Neutrophil (primary cell): Measurements from ENCODE around the gene SORL1-AS1.

Experiments used
- H3K27ac ChIP-seq: fragments of 200-600 bp; sonication (generic); 2 replicates; pipeline ENCODE4 v1.5.1; 2016; ENCODE audit warnings: mild to moderate bottlenecking, moderate library complexity
- H3K27me3 ChIP-seq: fragments of 200-600 bp; sonication (generic); 2 replicates; pipeline ENCODE4 v1.6.0; 2016; ENCODE audit warnings: mild to moderate bottlenecking
- H3K36me3 ChIP-seq: fragments of 200-600 bp; sonication (generic); 2 replicates; pipeline ENCODE4 v1.5.1; 2017
- H3K4me1 ChIP-seq, 2 experiments: fragments of 200-600 bp in 1 of 2; sonication (generic) in 1 of 2; 1 replicate in 1 of 2; 2 replicates in 1 of 2; pipeline versions ENCODE4 v1.5.1 to v1.6.1; 2013 to 2016; ENCODE audit warnings: low read depth in 1 of 2, low read length in 1 of 2, mild to moderate bottlenecking in 1 of 2, moderate library complexity in 1 of 2; ENCODE audit not compliant: control insufficient read depth in 1 of 2, insufficient read depth in 1 of 2
- H3K4me3 ChIP-seq, 2 experiments: fragments of 200-600 bp in 1 of 2; sonication (generic) in 1 of 2; 1 replicate in 1 of 2; 2 replicates in 1 of 2; pipeline ENCODE4 v1.5.1; 2013 to 2016; ENCODE audit warnings: low read depth in 1 of 2, low read length in 1 of 2, mild to moderate bottlenecking in 1 of 2, moderate library complexity in 1 of 2
- H3K9me3 ChIP-seq: fragments of 200-600 bp; sonication (generic); 2 replicates; pipeline ENCODE4 v1.5.1; 2016
- TF ChIP-seq, protein P1 (sequence below): fragments of 200-600 bp; sonication (generic); IDR thresholded peaks from 2 replicates; pipeline ENCODE4 v1.5.1; 2016; ENCODE audit warnings: antibody characterized with exemption

The SORL1-AS1 gene

DNA sequence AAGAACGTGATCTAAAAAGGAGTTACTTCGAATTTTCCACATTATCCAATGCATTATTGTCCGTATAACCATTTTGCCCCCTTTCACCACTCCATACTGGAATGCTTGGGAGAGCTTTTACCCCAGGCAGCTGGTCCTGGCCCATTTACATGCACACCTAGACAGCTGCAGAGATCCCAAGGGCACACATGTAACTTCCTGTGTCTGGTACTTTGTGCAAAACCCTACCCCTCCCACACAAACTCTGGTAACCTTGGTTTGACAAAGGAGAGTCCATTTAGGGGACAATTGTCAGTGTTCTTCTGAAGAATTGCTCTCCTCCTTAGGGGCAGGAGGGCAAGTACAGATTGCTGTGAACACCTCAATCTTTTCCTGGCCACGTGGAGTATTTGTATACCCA, 58.0 kb downstream of the SORL1-AS1 start:
- TF ChIP-seq, protein P1, sequence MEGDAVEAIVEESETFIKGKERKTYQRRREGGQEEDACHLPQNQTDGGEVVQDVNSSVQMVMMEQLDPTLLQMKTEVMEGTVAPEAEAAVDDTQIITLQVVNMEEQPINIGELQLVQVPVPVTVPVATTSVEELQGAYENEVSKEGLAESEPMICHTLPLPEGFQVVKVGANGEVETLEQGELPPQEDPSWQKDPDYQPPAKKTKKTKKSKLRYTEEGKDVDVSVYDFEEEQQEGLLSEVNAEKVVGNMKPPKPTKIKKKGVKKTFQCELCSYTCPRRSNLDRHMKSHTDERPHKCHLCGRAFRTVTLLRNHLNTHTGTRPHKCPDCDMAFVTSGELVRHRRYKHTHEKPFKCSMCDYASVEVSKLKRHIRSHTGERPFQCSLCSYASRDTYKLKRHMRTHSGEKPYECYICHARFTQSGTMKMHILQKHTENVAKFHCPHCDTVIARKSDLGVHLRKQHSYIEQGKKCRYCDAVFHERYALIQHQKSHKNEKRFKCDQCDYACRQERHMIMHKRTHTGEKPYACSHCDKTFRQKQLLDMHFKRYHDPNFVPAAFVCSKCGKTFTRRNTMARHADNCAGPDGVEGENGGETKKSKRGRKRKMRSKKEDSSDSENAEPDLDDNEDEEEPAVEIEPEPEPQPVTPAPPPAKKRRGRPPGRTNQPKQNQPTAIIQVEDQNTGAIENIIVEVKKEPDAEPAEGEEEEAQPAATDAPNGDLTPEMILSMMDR, result no peak
- no peaks in the 10 kb centered on the region for H3K27me3 ChIP-seq
- H3K9me3 ChIP-seq, result no peaks in the 10 kb centered on the region
- peaks cover 29 to 30% of the 10 kb centered on the region in 2 experiments for H3K4me1 ChIP-seq
- H3K27ac ChIP-seq, result peak overlapping the region; percentile 76
- H3K36me3 ChIP-seq, result no peaks in the 10 kb centered on the region
- no peak overlapping the region for H3K4me3 ChIP-seq

DNA sequence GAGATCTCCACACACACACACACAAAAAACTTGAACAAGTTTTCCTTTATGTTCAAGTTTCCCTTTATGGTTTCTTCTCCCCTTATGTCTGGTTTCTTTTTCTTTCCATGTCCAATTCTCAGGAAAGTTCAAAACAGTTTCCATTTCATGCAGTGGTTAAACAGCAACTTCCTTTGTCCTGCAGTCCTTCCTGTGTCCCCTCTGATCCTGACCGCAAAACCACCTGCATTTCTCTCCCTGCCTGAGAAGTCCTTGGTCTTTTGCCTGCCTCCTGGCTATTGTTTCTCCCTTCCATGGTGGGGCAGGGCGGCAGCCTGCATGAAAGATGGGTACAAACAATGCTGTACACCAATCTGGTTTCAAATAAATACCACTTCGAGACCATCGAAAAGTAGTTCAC, 58.9 kb downstream of the SORL1-AS1 start:
- TF ChIP-seq, protein P1, result no peak
- H3K27ac ChIP-seq, result peak overlapping the region; percentile 76
- H3K27me3 ChIP-seq, result no peaks in the 10 kb centered on the region
- H3K9me3 ChIP-seq, result no peaks in the 10 kb centered on the region
- H3K36me3 ChIP-seq, result no peaks in the 10 kb centered on the region
- H3K4me1 ChIP-seq, result peaks cover 29 to 30% of the 10 kb centered on the region in 2 experiments
- H3K4me3 ChIP-seq, result peak overlapping the region; percentile 1 to 34

DNA sequence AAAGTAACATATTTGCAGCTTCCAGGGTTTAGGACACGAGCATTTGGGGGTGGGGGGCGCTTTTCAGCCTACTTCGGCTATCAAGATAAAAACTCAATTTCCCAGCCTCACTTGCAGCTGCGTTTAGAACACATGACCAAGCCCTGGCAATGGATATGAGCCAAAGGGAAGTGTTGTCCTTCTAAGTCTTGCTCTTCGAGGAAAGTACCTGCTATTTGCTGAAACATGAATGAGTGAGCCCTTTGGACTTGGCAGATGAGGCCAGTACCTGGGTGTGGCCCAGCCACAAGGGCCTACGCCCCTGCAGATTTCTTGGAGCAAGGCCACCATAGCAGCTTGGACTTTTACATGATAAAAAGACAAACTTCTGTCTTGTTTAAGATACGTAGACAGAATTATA, 60.9 kb downstream of the SORL1-AS1 start:
- Histone ChIP-seq H3K4me3 (no peak overlapping the region), H3K27ac (no peak overlapping the region), H3K27me3 (no peaks in the 10 kb centered on the region), H3K4me1 (peaks cover 33 to 34% of the 10 kb centered on the region in 2 experiments), H3K36me3 (no peaks in the 10 kb centered on the region), H3K9me3 (no peaks in the 10 kb centered on the region)
- TF ChIP-seq, protein P1, result no peak

DNA sequence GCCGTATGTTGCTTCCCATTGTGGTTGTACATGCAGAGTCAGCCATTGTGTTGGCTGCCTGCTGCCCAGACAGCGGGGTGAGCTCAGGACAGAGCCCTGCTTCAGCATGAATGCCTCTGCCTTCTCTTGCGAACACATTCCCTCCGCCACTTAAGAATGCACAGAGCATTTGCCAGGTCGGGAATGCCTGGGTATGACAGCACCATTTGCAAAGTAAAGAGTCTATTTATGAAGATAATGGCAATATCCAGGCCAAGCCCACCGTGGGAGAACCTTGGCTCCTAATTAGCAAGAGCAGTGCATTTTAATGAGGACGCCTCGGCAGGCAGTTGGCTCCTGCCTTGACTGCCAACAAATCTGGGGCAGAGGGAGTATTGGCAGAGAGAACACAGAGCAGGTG, 63.1 kb downstream of the SORL1-AS1 start:
- no peaks in the 10 kb centered on the region for H3K27me3 ChIP-seq
- TF ChIP-seq, protein P1, result no peak
- no peak overlapping the region for H3K4me3 ChIP-seq
- no peak overlapping the region for H3K27ac ChIP-seq
- peaks cover 25 to 28% of the 10 kb centered on the region in 2 experiments for H3K4me1 ChIP-seq
- no peaks in the 10 kb centered on the region for H3K9me3 ChIP-seq
- H3K36me3 ChIP-seq, result no peaks in the 10 kb centered on the region
